ENCODE measurements around the gene DENND1A.

The DENND1A gene

DNA sequence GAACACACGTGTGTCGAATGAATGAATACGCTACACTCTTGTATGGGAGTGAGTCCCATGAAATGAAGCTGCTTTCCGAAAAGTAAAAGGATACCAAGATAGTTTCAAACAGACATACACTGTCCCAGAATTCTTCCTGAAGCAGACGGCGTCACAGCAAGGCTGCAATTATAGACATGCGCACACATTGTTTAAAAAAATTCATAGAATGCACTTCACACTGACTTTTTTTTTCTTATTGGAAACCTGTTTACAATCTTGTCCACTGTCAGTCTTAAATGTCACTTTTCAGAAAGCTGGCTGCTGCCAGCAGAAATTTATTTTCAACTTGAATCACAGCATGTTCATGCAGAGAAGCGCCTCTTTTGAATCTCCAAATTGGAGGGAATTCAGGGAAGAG lies 449.1 kb downstream of the DENND1A start:
- H3K4me2 ChIP-seq, result no peak overlapping the region
- TF ChIP-seq Cebpa-rat (IDR thresholded peaks at IDR 0.05), result no peak
- no peaks in the 10 kb centered on the region for H3K27me3 ChIP-seq

DNA sequence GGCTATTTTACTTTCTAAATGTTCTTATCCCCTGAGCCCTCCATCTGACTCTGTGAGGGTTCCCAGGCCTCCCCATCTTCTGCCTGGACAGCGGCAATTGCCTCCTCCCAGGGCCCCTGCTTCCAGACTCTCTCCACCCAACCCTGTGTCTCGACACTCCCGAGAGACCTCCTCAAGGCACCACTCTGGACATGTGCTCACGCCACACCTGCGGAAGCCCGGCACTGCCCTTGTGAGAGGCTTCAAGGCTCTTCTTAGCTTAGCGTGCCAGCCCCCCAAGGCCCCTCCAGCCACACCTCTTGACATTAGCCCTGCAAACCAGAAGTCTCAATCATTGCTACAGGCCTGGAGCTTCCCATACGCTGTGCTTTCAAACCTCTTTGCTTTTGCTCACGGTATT lies 449.8 kb downstream of the DENND1A start:
- Histone ChIP-seq H3K9ac (no peak overlapping the region), H3K4me1 (peaks cover 0 to 3% (median 0%) of the 10 kb centered on the region in 10 experiments; a peak in 1 of 20 replicates), H3K4me2 (no peak overlapping the region), H4K20me1 (peaks cover 0 to 98% (median 13%) of the 10 kb centered on the region in 11 experiments; a peak in 12 of 22 replicates), H3K9me3 (replicated peaks in 1 of 11) (no peaks in the 10 kb centered on the region), H3K36me3 (peaks cover 0 to 99% (median 8%) of the 10 kb centered on the region in 11 experiments; a peak in 13 of 22 replicates), H3K4me3 (no peak overlapping the region), H3K27ac (no peak overlapping the region), H3K27me3 (no peaks in the 10 kb centered on the region)
- TF ChIP-seq Cebpa-rat (IDR thresholded peaks at IDR 0.05), result no peak

More for the DNA sequence above, 449.1 kb downstream of the DENND1A start:
- H3K4me3 ChIP-seq, result no peak overlapping the region
- peaks cover 0 to 99% (median 8%) of the 10 kb centered on the region in 11 experiments; a peak in 13 of 22 replicates for H3K36me3 ChIP-seq
- H3K9ac ChIP-seq, result no peak overlapping the region
- no peaks in the 10 kb centered on the region for H3K9me3 ChIP-seq (replicated peaks in 1 of 11)
- H3K27ac ChIP-seq, result no peak overlapping the region
- H3K4me1 ChIP-seq, result no peaks in the 10 kb centered on the region
- peaks cover 0 to 99% (median 13%) of the 10 kb centered on the region in 11 experiments; a peak in 12 of 22 replicates for H4K20me1 ChIP-seq

DNA sequence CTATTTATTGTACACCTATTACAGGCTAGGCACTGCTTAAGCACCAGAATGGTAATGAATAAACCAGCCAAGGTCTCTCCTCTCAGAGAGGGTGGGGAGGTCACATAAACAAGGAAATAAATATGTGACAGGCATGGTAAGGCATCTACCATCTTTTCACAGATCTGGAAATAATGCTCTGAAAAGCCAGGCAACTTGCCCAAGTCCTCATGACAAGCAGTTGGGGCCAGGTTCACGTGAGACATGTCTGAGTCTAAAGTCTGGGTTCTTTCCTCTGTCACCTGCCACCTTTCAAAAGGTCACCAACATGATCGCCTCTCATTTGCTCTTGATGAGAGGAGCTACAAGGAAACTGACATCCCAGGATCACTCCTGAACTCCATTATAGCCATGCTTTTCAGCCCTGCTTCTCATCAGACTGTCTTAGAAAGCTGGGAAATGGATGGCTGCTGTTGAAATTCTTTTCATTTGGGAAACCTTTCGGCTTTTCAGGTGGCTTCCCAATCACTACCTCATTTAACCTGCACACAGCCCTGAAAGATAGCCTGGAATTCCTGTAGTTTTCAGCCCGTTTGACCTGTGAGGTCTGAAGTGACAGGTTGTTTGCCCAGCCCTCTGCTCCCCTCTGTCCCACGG lies 450.8 kb downstream of the DENND1A start:
- peaks cover 0 to 96% (median 8%) of the 10 kb centered on the region in 11 experiments; a peak in 13 of 22 replicates for H3K36me3 ChIP-seq
- no peak overlapping the region for H3K9ac ChIP-seq
- H3K27me3 ChIP-seq, result no peaks in the 10 kb centered on the region
- H4K20me1 ChIP-seq, result peaks cover 0 to 96% (median 13%) of the 10 kb centered on the region in 11 experiments; a peak in 12 of 22 replicates
- TF ChIP-seq Cebpa-rat (IDR thresholded peaks at IDR 0.05), result no peak
- no peak overlapping the region for H3K4me3 ChIP-seq
- H3K27ac ChIP-seq, result no peak overlapping the region
- H3K4me1 ChIP-seq, result peaks cover 0 to 3% (median 0%) of the 10 kb centered on the region in 10 experiments; a peak in 1 of 20 replicates
- H3K4me2 ChIP-seq, result no peak overlapping the region
- H3K9me3 ChIP-seq (replicated peaks in 1 of 11), result no peaks in the 10 kb centered on the region

DNA sequence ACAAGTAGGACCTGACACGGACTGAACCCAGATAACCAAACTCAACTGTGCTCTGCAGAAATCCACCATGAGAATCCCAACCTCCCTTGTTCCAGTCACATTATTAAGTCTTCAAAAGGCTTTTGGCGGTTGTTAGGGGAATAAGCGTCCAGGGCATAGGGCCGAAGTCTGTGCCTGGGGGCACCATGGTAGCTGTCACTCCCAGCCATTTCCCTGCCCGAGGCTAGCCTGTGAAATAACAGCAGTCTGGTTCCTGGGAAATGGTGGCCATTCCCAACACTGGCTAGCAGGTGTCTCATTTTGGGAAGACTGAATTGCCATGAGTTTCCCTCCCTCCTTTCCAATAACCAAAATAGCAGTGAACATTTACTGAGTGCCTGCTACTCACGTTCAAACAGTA lies 451.8 kb downstream of the DENND1A start:
- peaks cover 0 to 93% (median 6%) of the 10 kb centered on the region in 11 experiments; a peak in 13 of 22 replicates for H3K36me3 ChIP-seq
- H4K20me1 ChIP-seq, result peaks cover 0 to 94% (median 13%) of the 10 kb centered on the region in 11 experiments; a peak in 12 of 22 replicates
- H3K4me1 ChIP-seq, result peaks cover 0 to 3% (median 0%) of the 10 kb centered on the region in 10 experiments; a peak in 1 of 20 replicates
- no peak overlapping the region for H3K4me2 ChIP-seq
- TF ChIP-seq Cebpa-rat (IDR thresholded peaks at IDR 0.05), result no peak
- H3K27me3 ChIP-seq, result no peaks in the 10 kb centered on the region
- H3K9ac ChIP-seq, result no peak overlapping the region
- H3K9me3 ChIP-seq (replicated peaks in 1 of 11), result no peaks in the 10 kb centered on the region
- no peak overlapping the region for H3K27ac ChIP-seq
- H3K4me3 ChIP-seq, result no peak overlapping the region

DNA sequence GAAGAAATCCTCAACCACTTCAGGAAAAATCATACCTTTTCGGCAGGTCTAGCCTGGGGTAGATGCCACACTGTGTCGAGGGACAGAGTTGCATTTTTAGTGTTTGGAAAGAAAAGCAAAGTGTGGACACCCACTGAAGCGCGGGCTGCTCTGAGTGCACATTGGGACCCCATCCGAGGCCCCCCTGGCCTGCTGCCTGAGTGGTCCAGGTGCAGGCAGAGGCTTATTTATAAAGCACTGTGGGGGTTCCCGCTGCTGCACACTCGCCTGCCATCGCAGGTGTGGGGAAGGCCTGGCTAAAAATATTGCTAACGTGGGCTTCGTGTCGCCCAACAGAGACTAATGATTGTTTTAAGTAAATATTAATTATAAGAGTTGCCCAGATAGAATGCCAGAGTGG lies 454.5 kb downstream of the DENND1A start:
- no peak overlapping the region for H3K9ac ChIP-seq
- H3K4me1 ChIP-seq, result peaks cover 0 to 5% (median 0%) of the 10 kb centered on the region in 10 experiments; a peak in 4 of 20 replicates
- H3K4me3 ChIP-seq, result no peak overlapping the region
- peaks cover 0 to 89% (median 6%) of the 10 kb centered on the region in 11 experiments; a peak in 12 of 22 replicates for H3K36me3 ChIP-seq
- H3K27me3 ChIP-seq, result no peaks in the 10 kb centered on the region
- H4K20me1 ChIP-seq, result peaks cover 0 to 95% (median 17%) of the 10 kb centered on the region in 11 experiments; a peak in 16 of 22 replicates
- H3K27ac ChIP-seq, result no peak overlapping the region
- H3K9me3 ChIP-seq (replicated peaks in 1 of 11), result no peaks in the 10 kb centered on the region
- H3K4me2 ChIP-seq, result no peak overlapping the region
- no peak for TF ChIP-seq Cebpa-rat (IDR thresholded peaks at IDR 0.05)

DNA sequence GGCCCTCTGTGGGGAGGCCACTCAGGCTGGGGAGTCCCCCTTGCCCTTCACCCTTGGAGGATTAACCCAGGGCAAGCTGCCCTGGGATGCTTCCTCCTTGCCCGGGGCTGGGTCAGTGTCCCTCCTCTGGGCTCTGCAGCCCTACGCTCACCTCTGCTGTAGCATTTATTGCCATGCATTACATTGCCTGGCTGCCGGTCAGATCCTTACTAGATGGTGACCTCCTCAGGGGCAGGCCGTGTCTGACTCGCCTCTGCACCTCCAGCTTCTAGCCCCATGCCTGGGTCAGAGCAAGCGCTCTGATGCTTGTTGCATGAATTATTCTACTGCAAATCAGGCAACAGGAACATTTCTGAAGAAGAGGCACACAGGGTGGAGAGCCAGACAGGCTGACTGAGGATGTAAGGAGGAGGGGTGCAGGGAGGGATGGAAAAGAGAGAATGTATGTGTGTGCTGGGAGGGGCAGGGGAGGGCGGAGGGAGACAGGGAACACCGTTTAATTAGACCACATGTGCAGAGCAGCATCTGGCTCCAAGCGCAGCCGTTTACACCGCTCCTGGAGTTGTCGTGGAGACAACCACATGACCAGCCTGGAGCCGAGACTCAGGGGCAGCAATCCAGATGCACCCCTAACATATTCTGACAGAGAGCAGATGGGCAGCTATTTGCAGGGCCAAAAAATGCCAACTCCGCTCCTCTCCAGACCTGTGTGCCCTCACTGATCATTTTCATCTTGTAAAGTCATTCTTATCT lies 456.9 kb downstream of the DENND1A start:
- no peak overlapping the region for H3K4me2 ChIP-seq
- TF ChIP-seq Cebpa-rat (IDR thresholded peaks at IDR 0.05), result no peak
- peaks cover 0 to 91% (median 6%) of the 10 kb centered on the region in 11 experiments; a peak in 12 of 22 replicates for H3K36me3 ChIP-seq
- peaks cover 0 to 5% (median 0%) of the 10 kb centered on the region in 10 experiments; a peak in 4 of 20 replicates for H3K4me1 ChIP-seq
- H3K27ac ChIP-seq, result no peak overlapping the region
- no peaks in the 10 kb centered on the region for H3K27me3 ChIP-seq
- peaks cover 0 to 95% (median 27%) of the 10 kb centered on the region in 11 experiments; a peak in 16 of 22 replicates for H4K20me1 ChIP-seq
- H3K4me3 ChIP-seq, result no peak overlapping the region
- no peak overlapping the region for H3K9ac ChIP-seq
- no peaks in the 10 kb centered on the region for H3K9me3 ChIP-seq (replicated peaks in 1 of 11)

DNA sequence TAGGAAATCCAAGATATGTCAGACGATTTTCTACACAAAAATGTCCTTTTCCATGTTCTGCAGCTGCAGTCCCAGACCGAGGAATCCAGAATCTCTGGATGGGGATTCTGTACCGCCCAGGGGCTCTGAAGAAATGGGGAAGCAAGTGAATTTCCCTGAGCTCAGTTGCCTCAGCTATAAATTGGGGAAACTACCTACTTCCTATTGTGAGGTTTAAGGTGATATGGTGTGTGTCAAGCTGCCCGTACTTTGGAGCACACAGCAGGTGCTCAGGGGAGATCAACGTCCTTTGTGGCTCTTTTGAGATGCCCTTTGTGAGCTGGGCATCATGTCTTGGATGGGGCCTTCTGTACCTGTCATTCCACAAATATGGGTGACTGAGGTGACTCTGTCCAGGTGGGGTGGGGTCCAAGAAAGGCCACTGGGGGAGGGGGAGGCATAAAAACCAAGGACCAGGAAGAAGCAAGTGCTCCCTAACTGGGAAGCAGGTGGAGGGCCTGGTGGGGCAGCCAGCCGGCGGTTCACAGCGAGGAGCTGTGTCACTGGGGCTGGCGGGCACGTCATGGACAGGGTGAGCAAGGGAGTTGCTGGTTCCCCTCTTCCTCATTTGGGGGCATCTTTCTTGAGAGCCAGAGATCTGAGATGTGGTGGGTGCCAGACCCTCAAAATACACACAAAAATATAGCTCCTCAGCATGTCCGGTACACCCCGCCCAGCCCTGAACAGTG lies 457.9 kb downstream of the DENND1A start:
- H3K27ac ChIP-seq, result no peak overlapping the region
- TF ChIP-seq Cebpa-rat (IDR thresholded peaks at IDR 0.05), result no peak

DNA sequence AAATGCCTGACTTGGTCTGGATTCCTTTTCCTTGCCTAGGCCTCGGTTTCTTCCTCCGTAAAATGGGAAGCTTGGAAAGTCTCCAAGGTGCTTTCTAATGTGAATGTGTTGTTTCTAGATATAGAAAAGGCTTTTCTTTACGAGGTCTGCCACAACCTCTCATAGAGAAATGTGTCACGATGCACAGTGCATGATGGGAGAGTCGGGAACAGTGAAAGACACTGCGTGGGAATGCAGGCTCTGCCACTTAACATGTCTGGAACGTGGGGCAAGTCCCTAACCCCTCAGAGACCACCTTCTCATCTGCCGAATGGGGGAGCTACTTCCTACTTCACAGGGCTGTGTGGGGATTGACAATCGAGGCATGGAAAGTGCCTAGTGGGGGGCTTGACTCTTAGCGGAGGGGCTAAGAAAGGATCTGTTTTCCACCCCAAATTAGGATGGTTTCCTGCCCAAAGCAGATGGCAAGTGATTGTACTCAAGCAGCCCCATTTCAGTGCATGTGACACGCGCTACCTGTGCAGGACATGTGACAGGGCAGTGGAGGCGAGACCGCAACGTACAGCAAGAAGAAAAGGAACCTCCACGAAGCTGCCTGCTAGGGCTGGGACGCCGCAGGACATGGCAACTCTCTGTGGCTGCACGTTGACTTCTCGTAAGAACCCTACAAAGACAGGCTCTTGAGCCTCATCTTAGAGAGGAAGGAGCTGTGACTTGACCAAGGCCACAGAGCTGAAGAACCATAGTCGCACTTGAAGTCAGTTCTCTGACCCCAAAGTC lies 458.7 kb downstream of the DENND1A start:
- H3K9me3 ChIP-seq (replicated peaks in 1 of 11), result no peaks in the 10 kb centered on the region
- H3K27me3 ChIP-seq, result no peaks in the 10 kb centered on the region
- H3K4me1 ChIP-seq, result peaks cover 0 to 5% (median 0%) of the 10 kb centered on the region in 10 experiments; a peak in 4 of 20 replicates
- H4K20me1 ChIP-seq, result peaks cover 0 to 90% (median 31%) of the 10 kb centered on the region in 11 experiments; a peak in 16 of 22 replicates
- H3K4me2 ChIP-seq, result no peak overlapping the region
- TF ChIP-seq Cebpa-rat (IDR thresholded peaks at IDR 0.05), result no peak
- H3K9ac ChIP-seq, result no peak overlapping the region
- H3K36me3 ChIP-seq, result peaks cover 0 to 86% (median 3%) of the 10 kb centered on the region in 11 experiments; a peak in 11 of 22 replicates
- H3K27ac ChIP-seq, result no peak overlapping the region
- H3K4me3 ChIP-seq, result no peak overlapping the region

More for the DNA sequence above, 457.9 kb downstream of the DENND1A start:
- no peak overlapping the region for H3K4me3 ChIP-seq
- H3K4me1 ChIP-seq, result peaks cover 0 to 5% (median 0%) of the 10 kb centered on the region in 10 experiments; a peak in 4 of 20 replicates
- no peaks in the 10 kb centered on the region for H3K27me3 ChIP-seq
- no peaks in the 10 kb centered on the region for H3K9me3 ChIP-seq (replicated peaks in 1 of 11)
- H3K9ac ChIP-seq, result no peak overlapping the region
- H4K20me1 ChIP-seq, result peaks cover 0 to 95% (median 31%) of the 10 kb centered on the region in 11 experiments; a peak in 16 of 22 replicates
- peaks cover 0 to 90% (median 6%) of the 10 kb centered on the region in 11 experiments; a peak in 12 of 22 replicates for H3K36me3 ChIP-seq
- H3K4me2 ChIP-seq, result no peak overlapping the region
